D721Med (cell line): Measurements from ENCODE around the gene EBI3.
"Not testable (repeated sequence)": the region's sequence is repeated elsewhere in the genome, so short reads cannot be mapped to it uniquely, and the experiment has no call there.

Experiments
- DNase-seq: peaks from one replicate; pipeline ENCODE4 v3.0.0; 2011; ENCODE audit warnings: low spot score; ENCODE audit not compliant: insufficient read length
- FAIRE-seq: peaks from 2 replicates; lab custom pipeline; 2011; peaks lifted over from hg19 to GRCh38; lab: Jason Lieb, UNC
- TF ChIP-seq, protein P1 (sequence below): IDR thresholded peaks from 2 replicates; pipeline ENCODE4 v1.5.1; 2012; ENCODE audit warnings: mild to moderate bottlenecking, control low read depth; ENCODE audit not compliant: insufficient read depth; ENCODE audit errors: missing control alignments

EBI3 gene

DNA sequence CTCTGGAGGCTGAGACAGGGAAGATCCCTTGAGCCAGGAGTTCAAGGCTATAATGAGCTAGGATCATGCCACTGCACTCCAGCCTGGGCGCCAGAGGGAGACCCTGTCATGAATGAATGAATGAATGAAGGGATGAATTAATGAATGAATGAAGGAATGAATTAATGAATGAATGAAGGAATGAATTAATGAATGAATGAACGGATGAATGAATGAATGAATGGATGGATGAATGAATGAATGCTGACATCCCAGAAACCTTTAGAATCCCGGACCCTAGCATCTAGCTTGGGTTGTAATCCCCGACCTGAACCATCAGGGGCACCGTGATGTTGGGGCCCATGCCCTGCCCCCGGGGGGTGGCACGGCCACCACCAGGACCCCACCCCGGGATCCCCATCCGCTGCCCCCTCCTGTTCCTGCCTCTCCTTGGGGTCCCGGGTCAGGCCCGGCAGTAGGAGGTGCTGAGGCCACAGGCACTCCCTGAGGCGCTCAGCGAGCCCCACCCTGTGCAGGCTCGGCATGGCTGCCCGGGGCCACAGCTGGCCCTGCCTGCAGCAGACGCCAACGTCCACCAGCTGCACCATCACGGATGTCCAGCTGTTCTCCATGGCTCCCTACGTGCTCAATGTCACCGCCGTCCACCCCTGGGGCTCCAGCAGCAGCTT lies 3.4 kb downstream of the EBI3 start:
- TF ChIP-seq, protein P1, sequence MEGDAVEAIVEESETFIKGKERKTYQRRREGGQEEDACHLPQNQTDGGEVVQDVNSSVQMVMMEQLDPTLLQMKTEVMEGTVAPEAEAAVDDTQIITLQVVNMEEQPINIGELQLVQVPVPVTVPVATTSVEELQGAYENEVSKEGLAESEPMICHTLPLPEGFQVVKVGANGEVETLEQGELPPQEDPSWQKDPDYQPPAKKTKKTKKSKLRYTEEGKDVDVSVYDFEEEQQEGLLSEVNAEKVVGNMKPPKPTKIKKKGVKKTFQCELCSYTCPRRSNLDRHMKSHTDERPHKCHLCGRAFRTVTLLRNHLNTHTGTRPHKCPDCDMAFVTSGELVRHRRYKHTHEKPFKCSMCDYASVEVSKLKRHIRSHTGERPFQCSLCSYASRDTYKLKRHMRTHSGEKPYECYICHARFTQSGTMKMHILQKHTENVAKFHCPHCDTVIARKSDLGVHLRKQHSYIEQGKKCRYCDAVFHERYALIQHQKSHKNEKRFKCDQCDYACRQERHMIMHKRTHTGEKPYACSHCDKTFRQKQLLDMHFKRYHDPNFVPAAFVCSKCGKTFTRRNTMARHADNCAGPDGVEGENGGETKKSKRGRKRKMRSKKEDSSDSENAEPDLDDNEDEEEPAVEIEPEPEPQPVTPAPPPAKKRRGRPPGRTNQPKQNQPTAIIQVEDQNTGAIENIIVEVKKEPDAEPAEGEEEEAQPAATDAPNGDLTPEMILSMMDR = no peak
- DNase-seq (no peak), FAIRE-seq (no peak)

DNA sequence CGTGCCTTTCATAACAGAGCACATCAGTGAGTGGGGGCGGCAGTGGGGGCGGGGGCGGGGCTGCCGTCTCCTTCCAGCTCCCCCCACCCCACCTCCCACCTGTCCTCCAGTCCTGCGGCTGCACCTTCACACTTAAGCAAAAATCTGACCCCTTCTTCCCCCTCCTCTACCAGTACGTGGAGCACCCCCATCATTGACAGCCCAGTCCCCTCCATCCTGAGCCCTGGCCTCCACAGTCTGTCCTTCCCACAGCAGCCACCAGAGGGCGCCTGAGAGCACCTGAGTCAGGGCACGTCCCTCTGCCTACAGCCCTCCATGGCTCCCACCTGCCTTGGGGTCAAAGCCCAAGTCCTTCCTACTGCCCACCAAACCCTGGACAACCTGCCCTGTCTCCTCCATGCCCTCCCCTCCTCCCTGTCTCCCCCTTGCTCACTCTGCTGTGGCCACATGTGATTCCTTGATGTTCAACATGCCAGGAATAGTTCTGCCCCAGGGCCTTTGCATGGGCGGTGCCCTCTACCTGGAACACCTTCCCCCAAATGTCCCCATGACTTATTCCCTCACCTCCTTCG lies 4.0 kb downstream of the EBI3 start:
- DNase-seq (no peak), FAIRE-seq (no peak)
- TF ChIP-seq, protein P1 = peak; percentile 56

DNA sequence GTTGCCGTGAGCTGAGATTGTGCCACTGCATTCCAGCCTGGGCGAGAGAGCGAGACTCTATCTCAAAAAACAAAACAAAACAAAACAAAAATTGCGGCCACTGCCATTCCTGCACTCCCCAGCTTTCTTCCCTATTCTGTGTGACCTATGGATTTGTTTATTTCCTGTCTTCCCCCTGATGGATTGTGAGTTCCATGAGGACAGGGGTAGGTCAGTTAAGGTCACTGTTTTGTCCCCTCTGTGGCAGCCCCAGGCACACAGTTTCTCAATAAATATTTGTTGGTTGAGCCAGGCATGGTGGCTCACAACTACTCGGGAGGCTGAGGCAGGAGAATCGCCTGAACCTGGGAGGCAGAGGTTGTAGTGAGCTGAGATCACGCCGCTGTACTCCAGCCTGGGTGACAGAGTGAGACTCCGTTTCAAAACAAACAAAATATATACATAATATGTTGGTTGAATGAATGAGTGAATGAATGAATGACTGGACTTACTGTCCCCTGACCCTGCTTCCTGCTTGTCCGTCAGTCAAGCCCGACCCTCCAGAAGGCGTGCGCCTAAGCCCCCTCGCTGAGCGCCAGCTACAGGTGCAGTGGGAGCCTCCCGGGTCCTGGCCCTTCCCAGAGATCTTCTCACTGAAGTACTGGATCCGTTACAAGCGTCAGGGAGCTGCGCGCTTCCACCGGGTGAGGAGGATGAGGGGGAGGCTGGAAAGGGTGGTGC lies 5.0 kb downstream of the EBI3 start:
- TF ChIP-seq, protein P1 = no peak
- DNase-seq = no peak
- FAIRE-seq = no peak

DNA sequence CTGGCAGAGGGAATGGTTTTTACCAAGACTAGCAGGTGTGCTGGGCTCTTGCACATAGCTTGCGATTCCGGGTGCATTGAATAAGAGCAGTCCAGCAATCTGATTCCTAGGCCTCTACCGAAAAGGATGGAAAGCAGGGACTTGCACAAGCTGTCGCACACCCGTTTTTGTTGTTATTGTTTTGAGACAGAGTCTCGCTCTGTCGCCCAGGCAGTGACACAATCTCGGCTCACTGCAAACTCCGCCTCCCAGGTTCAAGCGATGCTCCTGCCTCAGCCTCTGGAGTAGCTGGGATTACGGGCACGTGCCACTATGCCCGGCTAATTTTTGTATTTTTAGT lies 5.5 kb downstream of the EBI3 start:
- DNase-seq (no peak), FAIRE-seq (no peak)
- TF ChIP-seq, protein P1 = no peak

DNA sequence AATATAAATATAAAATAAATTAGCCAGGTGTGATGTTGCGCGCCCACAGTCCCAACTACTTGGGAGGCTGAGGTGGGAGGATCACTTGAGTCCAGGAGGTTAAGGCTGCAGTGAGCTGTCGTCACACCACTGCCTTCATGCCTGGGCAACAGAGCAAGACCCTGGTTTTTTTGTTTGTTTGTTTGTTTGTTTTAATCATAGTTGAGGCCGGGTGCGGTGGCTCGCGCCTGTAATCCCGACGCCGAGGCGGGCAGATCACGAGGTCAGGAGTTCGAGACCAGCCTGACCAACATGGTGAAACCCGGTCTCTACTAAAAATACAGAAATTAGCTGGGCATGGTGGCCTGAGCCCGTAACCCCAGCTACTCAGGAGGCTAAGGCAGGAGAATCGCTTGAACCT lies 8.2 kb downstream of the EBI3 start:
- FAIRE-seq, DNase-seq: not testable (repeated sequence)

DNA sequence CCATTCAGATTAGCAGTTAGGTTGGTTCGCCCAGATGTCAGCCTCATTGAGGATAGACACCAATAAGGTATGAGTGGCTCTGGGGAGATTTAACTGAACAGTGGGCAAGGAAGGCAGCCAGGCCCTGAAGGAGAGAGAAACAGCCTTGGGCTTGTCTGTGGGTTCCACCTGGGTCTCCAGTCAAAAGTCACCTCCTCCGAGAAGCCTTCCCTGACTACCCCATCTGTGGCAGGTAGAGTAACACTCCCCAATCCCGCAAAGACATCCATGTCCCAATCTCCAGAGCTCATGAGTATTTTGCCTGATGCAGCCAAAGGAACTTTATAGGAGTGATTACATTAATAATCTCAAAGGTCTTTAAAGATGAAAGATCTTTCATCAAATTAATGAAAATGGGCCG lies 9.5 kb downstream of the EBI3 start:
- TF ChIP-seq, protein P1 = no peak
- DNase-seq (peak; percentile 8), FAIRE-seq (no peak)

DNA sequence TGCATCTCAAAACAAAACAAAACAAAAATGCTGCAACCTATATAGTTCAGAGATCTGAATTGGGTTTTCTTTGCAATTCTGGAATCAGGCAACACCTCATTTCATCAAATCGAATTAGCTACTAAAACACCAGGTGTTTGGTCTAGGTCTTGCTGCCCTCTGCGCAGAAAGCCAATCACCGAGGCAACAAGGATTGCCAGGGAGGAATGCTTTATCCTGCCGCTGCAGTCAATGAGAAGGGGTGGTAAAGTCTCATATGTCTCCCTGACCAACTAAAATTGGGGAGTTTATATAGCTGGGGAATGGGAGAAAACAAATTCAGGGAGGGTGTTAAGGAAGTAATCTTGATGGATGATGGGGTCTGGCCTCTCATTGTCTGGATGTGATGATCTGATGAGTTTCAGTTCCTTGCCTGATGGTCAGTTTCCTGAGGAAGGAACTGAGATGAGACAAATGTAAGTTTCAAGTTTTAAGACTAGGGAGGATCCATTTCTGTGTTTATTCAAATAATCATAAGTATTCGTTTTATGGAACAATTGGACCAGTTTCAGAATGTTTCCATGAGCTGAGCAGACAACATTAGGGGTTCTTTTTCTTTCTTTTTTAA lies 12.6 kb downstream of the EBI3 start:
- FAIRE-seq = no peak

DNA sequence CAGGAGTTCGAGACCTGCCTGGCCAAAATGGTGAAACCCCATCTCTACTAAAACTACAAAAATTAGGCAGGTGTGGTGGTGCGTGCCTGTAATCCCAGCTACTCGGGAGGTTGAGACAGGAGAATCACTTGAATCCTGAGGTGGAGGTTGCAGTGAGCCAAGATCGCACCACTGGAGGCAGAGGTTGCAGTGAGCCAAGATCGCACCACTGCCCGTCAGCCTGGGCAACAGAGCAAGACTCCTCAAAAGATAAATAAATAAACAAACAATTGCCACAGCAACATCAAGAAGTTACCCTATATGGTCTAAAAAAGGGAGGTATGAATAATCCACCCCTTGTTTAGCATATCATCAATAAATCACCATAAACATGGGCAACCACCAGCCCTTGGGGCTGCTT lies 16.6 kb downstream of the EBI3 start:
- DNase-seq, FAIRE-seq: not testable (repeated sequence)

More for the DNA sequence above, 12.6 kb downstream of the EBI3 start:
- TF ChIP-seq, protein P1 = no peak
- no peak for DNase-seq
